GM19395 (cell line): ENCODE data around the gene CSE1L.
"Not testable (repeated sequence)": the region's sequence is repeated elsewhere in the genome, so short reads cannot be mapped to it uniquely, and the experiment has no call there.

ENCODE experiments used
- ATAC-seq: cut with Tn5 transposase; IDR thresholded peaks from one replicate; pipeline ENCODE4 v1.9.1; 2021; ENCODE audit warnings: mild to moderate bottlenecking, moderate library complexity; ENCODE audit not compliant: unreplicated experiment

The CSE1L gene

DNA sequence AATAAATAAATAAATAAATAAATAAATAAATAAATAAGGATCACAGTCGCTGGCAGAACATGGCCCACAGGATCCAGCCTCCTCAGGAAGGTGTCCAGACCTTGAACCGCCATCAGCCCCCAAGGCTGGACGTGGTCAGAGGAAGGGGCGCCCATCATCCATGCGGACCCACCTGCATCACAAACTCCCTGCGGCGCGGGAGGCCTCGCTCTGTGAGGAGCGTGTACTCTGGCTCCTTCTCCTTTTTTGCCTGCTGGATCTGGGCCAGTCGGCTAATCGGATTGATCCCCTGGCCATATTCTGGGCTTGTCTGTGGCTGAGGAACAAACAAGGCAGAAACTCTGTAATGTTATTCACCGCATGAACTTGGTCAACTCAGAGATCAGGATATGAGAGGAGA, 76.8 kb downstream of the CSE1L start:
- ATAC-seq: no peak

DNA sequence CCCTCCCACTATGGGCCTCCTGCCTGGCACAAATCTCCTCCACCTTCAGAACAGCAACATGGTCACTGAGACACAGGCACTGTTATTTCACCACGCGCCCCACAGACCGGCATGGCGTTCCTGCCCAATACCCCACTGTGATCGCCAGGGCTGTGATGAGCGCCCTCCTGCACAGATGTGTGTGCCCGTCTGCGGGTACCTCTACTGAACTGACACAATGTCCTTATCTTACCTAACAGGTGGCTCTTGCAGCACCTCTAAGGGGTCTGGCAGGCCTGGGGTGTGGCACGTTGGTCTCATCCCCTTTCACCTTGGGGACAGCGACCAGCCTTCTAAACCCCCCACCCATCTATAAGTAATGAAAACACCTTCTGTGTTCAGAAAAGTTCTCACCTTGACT, 77.9 kb downstream of the CSE1L start:
- no peak for ATAC-seq

DNA sequence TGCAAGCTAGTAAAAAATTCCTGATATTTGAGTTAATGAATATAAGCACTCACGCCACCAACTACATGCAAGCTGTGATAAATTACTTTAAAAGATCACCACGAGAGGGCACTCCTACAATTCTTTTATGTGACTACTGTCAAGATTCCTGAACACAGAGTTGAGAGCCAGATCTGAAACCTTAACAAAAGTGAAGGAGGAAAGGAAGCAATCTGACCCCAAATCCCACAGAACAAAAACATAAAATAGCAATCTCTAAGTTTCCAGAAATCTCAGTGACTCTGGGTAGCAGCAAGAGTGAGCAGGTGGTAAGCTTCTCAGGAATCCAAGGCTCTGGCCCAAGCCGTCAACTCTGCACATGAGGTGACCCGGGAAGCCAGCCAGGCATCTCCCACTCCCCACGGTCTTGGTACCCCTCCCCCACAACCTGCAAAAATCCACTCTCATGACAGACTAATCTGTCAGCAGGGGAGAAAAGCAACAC, 86.9 kb downstream of the CSE1L start:
- ATAC-seq: no peak

DNA sequence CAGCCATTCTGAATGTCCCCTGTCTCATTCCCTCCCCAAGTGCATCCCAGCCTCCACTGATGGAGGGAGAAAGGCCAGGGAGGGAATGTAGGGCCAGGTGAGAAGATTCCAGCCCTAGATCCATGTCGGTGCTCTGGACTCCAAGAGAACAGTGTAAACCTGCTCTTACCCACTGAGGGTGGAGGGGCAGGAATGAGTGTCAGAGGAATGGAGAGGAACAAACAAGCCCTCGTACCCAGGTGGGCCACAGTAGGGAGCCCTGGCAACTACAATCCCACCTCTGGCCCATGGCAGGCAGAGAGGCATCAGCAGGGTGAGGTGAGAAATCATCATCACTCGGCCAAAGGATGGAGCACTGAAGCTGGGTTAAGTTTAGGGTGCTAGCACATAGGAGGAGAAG, 87.5 kb downstream of the CSE1L start:
- ATAC-seq: no peak

DNA sequence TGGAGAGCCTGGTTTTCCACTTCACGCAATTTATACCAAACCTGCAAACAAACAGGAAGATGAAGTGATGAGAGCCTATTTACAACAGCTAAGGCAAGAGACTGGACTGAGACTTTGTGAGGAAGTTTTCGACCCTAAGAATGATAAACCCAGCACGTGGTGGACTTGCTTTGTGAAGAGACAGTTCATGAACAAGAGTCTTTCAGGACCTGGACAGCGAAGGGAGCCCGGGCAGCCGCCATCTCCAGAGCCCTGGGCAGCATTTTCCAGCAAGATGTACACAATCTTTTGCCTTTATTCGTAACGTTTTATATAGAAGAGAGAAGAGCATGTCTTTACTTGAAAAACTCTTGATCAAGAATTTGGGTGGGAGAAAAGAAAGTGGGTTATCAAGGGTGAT, 88.7 kb downstream of the CSE1L start:
- not testable (repeated sequence) for ATAC-seq

DNA sequence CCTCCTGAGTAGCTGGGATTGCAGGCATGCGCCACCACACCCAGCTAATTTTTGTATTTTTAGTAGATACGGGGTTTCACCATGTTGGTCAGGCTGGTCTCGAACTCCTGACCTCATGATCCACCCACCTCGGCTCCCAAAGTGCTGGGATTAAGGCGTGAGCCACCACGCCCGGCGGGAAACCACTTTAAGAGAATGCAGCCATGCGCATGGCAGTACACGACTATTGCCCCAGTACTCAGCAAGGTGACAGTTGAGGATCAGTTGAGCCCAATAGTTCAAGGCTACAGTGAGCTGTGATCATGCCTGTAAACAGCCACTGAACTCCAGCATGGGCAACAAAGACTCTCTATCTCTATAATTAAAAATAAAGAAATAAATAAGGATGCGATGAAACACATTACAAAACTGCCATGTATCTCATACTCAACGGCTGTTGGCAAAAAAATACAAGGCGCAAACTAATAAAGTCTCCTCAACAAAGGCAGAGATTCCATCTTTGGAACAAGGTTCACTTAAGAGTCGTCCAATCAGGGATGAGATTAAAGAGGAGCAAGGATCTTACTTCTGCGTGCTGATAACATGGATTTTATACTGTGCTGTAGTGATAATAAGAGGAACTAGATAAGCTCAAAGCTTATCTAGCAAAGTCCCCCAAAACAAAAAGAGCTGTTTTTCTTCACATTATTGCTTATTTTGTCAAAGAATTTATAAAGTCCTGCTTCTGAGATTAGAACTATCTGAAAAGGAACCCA, 90.9 kb downstream of the CSE1L start:
- ATAC-seq: no peak

DNA sequence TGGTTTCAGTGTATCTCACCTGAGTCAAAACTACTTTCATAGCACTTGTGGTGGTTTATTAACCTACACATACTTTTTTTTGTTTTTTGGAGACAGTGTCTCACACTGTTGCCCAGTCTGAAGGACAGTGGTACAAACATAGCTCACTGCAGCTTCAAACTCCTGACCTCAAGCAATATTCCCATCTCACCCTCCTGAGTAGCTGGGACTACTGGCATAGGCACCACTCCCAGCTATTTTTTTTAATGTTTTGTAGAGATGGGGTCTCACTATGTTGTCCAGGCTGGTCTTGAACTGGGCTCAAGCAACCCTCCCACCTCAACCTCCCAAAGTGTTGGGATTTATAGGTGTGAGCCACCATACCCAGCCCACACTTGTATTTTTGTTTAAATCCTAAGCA, 92.3 kb downstream of the CSE1L start:
- ATAC-seq: no peak

DNA sequence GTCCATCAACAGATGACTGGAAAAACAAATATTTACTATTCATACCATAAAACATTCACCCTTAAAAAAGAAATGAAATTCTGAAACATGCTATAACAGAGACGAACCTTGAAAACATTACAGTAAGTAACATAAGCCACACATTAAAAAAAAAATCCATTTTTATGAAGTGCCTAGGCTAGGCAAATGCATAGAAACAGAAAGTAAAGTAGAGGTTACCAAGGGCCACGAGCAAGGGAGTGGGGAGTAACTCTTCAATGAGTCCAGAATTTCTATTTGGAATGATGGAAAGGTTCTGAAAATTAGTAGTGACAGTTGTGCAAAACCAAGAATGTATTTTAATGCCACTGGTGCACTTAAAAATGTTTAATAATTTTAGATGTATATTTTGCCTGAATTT, 94.3 kb downstream of the CSE1L start:
- no peak for ATAC-seq

DNA sequence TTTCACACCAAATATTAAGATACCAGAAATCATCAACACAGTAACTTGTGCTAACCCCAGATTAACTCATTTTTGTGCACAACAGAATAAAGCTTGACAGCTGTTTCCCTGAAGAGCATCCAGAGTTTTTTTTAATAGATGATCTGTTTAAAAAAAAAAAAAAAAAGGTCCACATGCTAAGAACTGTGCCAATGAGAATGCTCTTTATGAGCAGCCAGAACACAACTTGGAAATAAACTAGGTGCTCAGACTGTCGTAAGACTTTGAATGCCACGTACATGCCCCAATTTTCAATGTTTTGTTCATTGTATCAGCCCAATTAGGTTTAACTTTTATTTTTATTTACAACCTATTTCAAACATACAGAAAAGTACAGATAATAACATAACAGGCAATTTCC, 94.7 kb downstream of the CSE1L start:
- no peak for ATAC-seq
